ENCODE results near the gene ENAH.

- no peak for TF ChIP-seq CTCF (IDR thresholded peaks at IDR 0.05)
- no peak for TF ChIP-seq POLR2A (IDR thresholded peaks at IDR 0.05)
These were observed 57.5 kb downstream of the ENAH start for GRCh38 chr1:225595452-225595851.

Measured in gastroesophageal sphincter (tissue), 3 donors.